Activated CD8-positive, alpha-beta memory T cell treated with anti-CD3 and anti-CD28 coated beads, Interleukin-2, amount 10 ng/mL, durations not matched to agents 7 days and 5 days (primary cell): Measurements from ENCODE around the gene APCDD1L. TPM values are rescaled to one million over a fixed set of nuclear protein-coding genes. Genes with fewer than 3 reads are reported as not detected.
"Not testable (repeated sequence)": the region's sequence is repeated elsewhere in the genome, so short reads cannot be mapped to it uniquely, and the experiment has no call there.

ENCODE experiments used
- ATAC-seq: fragments of 150-1000 bp; cut with Tn5 transposase; one replicate; pipeline ENCODE4 v1.10.0; 2021; ENCODE audit warnings: moderate library complexity
- CTCF ChIA-PET: fragments of 350-600 bp; sonication (Branson Sonifier 250); formaldehyde crosslinking; loops from one replicate; lab custom pipeline; 2021; ENCODE audit warnings: antibody characterized with exemption; lab: Charles Lee
- DNase-seq: peaks from one replicate; pipeline ENCODE4 v3.0.0-alpha.2; 2020
- H3K27ac Mint-ChIP-seq: one replicate; pipeline ENCODE4 v1.8.0; 2021; ENCODE audit warnings: mild to moderate bottlenecking, mixed read lengths
- H3K27me3 Mint-ChIP-seq: one replicate; pipeline ENCODE4 v1.8.0; 2021; ENCODE audit warnings: mixed read lengths
- H3K36me3 Mint-ChIP-seq: one replicate; pipeline ENCODE4 v1.8.0; 2021; ENCODE audit warnings: mild to moderate bottlenecking, mixed read lengths
- H3K4me1 Mint-ChIP-seq: one replicate; pipeline ENCODE4 v1.8.0; 2021; ENCODE audit warnings: mixed read lengths
- H3K4me3 Mint-ChIP-seq: one replicate; pipeline ENCODE4 v1.8.0; 2021; ENCODE audit warnings: mild to moderate bottlenecking, moderate library complexity, mixed read lengths
- H3K9me3 Mint-ChIP-seq: one replicate; pipeline ENCODE4 v1.8.0; 2022; ENCODE audit warnings: low read depth, mixed read lengths
- total RNA-seq, 2 experiments: library from RNA; stranded (reverse); gene quantifications; one replicate each; pipeline ENCODE4 v1.2.3, GENCODE V29; 2021

APCDD1L gene
- total RNA-seq, 2 experiments from 2014 or later = not detected

DNA sequence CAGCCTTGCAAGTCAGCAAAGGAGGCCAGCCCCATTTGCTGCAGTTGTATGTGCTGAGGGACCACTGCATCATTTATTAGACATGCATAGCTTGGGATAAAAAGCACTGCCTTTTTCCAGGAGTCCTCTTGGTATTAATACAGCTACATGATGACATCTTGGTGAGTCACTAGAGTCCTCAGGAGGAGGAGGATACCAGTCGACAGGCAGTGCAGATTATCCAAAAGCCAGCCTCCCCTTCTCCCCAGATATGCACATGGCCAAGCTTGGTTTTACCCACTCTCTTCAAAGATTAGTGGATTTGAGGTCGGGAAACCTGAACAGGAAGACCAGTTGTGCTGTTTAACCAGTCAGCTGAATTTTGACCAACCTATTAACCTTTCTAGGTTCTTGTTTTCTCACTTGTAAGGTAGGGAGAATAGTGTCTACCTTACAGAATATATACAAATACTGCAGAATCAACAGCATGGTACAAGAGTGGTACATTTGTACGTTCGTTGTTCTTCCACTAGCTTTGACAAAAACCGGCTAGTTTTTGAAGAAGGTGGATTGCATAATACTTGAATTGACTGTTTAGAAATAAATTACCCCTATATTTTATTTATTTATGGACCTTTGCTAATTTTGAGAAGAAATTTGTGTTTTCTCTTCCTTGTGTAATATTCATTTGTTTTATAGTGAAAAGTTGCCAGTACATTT is 94.3 kb downstream of the APCDD1L start:
- H3K36me3 Mint-ChIP-seq = peaks cover 48% of the 10 kb centered on the region
- CTCF ChIA-PET = no interaction called here
- ATAC-seq (no peak), DNase-seq (no peak)
- no peaks in the 10 kb centered on the region for H3K9me3 Mint-ChIP-seq
- no peak overlapping the region for H3K4me3 Mint-ChIP-seq
- no peak overlapping the region for H3K27ac Mint-ChIP-seq
- peaks cover 18% of the 10 kb centered on the region for H3K4me1 Mint-ChIP-seq
- H3K27me3 Mint-ChIP-seq = no peaks in the 10 kb centered on the region

DNA sequence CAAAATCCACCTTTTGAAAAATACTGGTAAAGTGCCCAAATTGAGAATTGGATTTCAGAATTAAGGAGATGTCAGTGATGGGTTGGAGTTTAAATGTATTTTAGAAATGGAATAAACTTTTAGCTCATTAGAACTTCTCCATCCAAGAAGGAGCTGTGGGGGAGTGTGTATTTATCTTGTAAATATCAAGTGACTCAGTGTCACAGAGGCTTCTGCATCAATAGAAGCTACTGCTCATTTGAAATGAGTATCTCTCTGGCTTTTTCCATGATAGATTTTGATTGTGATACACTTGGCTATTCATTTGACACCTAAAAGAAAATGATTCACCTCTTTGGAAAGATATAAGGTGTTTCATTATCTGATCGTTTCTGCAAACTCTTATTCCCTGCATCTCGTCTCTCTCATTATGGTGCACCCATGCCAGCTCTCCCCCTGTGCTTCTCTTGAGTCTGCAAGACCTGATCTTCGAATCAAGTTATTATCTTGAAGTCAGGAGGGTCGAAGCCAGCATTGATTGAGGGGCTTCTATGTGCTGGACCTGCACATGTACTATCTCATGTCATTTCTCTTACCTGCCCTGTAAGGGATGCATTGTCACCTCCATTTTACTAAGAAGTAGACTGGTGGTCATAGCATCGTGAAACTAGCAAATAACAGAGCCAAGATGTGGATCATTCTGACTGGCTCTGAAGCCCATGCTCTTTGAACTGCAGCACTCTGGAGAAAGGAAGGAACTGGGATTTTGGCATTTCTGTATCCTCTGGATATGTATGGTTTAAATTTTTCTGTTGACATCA is 96.0 kb downstream of the APCDD1L start:
- ATAC-seq (no peak), DNase-seq (no peak)
- Mint-ChIP-seq H3K4me3 (no peak overlapping the region), H3K36me3 (peaks cover 44% of the 10 kb centered on the region), H3K27ac (no peak overlapping the region), H3K27me3 (no peaks in the 10 kb centered on the region), H3K9me3 (peaks cover 2% of the 10 kb centered on the region), H3K4me1 (peaks cover 22% of the 10 kb centered on the region)
- CTCF ChIA-PET = interaction anchor here (0.7 to 1.0 kb wide), 2 partner anchors 11 kb away, joined by 3 read pairs; no protein-coding TSS in a partner anchor

DNA sequence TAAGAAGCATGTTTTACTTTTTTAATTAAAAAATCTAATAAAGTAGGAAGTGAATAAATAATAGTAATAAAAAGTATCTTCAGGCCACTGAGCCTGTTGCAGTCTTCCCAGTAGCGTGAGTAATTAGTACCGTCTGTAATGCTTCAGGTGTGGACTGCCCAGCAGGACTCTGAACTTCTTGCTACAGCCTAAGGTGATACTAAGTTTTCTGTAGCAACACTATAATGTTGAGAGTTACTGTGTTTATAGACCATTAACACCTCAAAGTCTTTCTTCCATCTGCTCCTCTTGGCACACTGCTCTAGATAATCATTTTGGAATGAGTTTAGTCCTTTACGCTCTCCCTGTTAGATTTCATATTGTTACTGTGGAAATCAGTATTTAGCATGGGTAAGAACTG is 97.8 kb downstream of the APCDD1L start:
- no peak for DNase-seq
- ATAC-seq = no peak
- H3K27me3 Mint-ChIP-seq = no peaks in the 10 kb centered on the region
- peaks cover 22% of the 10 kb centered on the region for H3K4me1 Mint-ChIP-seq
- CTCF ChIA-PET = no interaction called here
- H3K36me3 Mint-ChIP-seq = peaks cover 41% of the 10 kb centered on the region
- H3K4me3 Mint-ChIP-seq = no peak overlapping the region
- peaks cover 2% of the 10 kb centered on the region for H3K9me3 Mint-ChIP-seq
- no peak overlapping the region for H3K27ac Mint-ChIP-seq

DNA sequence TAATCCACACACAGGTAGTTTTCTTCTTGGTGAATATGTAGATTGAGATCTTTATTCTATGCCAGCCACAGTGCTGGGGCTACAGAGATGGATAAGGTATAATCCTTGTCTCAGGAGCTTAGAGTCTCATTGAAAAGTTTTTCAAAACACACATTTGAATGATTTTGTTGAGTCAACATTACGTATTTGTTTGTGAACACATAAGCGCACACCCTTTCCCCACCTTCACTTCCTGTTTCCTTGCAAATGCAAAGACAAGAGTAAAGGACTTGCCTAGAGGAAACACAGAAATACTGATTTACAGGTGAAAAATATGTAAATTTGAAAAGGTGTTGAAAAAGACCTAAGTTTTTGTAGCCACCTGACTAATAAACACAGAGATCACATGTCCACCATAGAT is 98.4 kb downstream of the APCDD1L start:
- Mint-ChIP-seq H3K27ac (peak overlapping the region; percentile 3), H3K4me3 (no peak overlapping the region), H3K9me3 (peaks cover 2% of the 10 kb centered on the region), H3K36me3 (peaks cover 38% of the 10 kb centered on the region), H3K27me3 (no peaks in the 10 kb centered on the region), H3K4me1 (peaks cover 22% of the 10 kb centered on the region)
- CTCF ChIA-PET = no interaction called here
- no peak for DNase-seq
- ATAC-seq = no peak

DNA sequence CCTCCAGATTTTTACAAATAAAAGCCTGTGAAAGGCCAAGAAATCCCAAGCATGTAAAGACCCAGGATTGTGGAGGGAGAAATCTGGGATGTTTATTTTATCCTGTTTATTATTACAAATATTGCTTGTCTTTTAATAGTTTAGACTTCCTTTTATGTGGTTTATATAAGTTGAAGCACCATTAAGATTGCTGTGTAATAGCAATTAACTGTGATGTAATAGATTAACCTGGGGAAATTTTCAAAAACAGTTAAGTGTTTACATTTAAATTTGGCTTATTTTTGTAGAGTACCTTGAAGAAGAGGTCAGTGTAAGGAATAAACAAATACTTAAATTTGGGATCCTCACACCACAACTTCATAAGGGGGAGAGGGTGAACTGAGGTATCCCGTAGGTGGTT is 99.1 kb downstream of the APCDD1L start:
- CTCF ChIA-PET = no interaction called here
- Mint-ChIP-seq H3K27ac (peak overlapping the region; percentile 57), H3K9me3 (peaks cover 2% of the 10 kb centered on the region), H3K36me3 (peaks cover 37% of the 10 kb centered on the region), H3K27me3 (no peaks in the 10 kb centered on the region), H3K4me1 (peaks cover 22% of the 10 kb centered on the region), H3K4me3 (no peak overlapping the region)
- DNase-seq = no peak
- no peak for ATAC-seq

DNA sequence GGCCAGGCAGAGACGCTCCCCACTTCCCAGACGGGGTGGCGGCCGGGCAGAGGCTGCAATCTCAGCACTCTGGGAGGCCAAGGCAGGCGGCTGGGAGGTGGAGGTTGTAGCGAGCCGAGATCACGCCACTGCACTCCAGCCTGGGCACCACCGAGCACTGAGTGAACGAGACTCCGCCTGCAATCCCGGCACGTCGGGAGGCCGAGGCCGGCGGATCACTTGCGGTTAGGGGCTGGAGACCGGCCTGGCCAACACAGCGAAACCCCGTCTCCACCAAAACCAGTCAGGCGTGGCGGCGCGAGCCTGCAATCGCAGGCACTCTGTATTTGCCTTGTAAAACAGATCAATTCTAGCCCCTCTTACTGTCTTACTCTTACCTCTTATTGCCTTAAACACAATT is 100.4 kb downstream of the APCDD1L start:
- H3K27me3 Mint-ChIP-seq, H3K9me3 Mint-ChIP-seq, H3K4me3 Mint-ChIP-seq, CTCF ChIA-PET, H3K27ac Mint-ChIP-seq, ATAC-seq, DNase-seq: not testable (repeated sequence)
- peaks cover 27% of the 10 kb centered on the region for H3K4me1 Mint-ChIP-seq
- H3K36me3 Mint-ChIP-seq = peaks cover 32% of the 10 kb centered on the region

DNA sequence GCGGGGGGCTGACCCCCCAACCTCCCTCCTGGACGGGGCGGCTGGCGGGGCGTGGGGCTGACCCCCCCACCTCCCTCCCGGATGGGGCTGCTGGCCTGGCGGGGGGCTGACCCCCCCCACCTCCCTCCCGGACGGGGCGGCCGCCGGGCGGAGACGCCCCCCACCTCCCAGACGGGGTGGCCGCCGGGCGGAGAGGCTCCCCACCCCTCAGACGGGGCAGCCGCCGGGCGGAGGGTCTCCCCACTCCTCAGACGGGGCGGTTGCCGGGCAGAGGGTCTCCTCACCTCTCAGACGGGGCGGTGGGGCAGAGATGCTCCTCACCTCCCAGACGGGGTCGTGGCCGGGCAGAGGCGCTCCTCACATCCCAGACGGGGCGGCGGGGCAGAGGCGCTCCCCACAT is 101.0 kb downstream of the APCDD1L start:
- ATAC-seq, H3K4me3 Mint-ChIP-seq, H3K27ac Mint-ChIP-seq, H3K9me3 Mint-ChIP-seq, H3K27me3 Mint-ChIP-seq, DNase-seq, CTCF ChIA-PET: not testable (repeated sequence)
- Mint-ChIP-seq H3K4me1 (peaks cover 28% of the 10 kb centered on the region), H3K36me3 (peaks cover 28% of the 10 kb centered on the region)

Other genes starting within 250 kb of the APCDD1L start
- 10 to 100 TPM; 13.2 to 14.7 TPM for gene RAB22A, start 205.7 kb downstream of the APCDD1L start, total RNA-seq
- 10 to 100 TPM; 25.5 to 31.3 TPM for gene VAPB, start 126.2 kb downstream of the APCDD1L start, total RNA-seq
- 100 to 1,000 TPM; 120 to 165 TPM for gene STX16, start 135.9 kb upstream of the APCDD1L start, total RNA-seq
- 10 to 100 TPM; 19.3 to 30.4 TPM for gene NPEPL1, start 177.4 kb upstream of the APCDD1L start, total RNA-seq